ENCODE measurements around the gene DENND4C. TPM values are rescaled to one million over a fixed set of nuclear protein-coding genes. Genes with fewer than 3 reads are reported as not detected.

DENND4C gene
- total and polyA plus RNA-seq, 10 donors: 3.7 to 106 (median 48.7) TPM

GRCh38 chr9:19284729-19285128 is 54.2 kb downstream of the DENND4C start:
- H3K36me3 ChIP-seq: peaks cover 0 to 31% (median 2%) of the 10 kb centered on the region in 6 donors
- H3K4me1 ChIP-seq: peaks cover 0 to 34% (median 2%) of the 10 kb centered on the region in 6 donors
- H3K9me3 ChIP-seq: no peaks in the 10 kb centered on the region
- DNase-seq: no peak
- WGBS, 5 donors: 91 to 96% (median 94%) methylated on average over 3 of the region's 3 CpGs
- TF ChIP-seq POLR2AphosphoS5 (IDR thresholded peaks at IDR 0.05) (no peak), POLR2A (IDR thresholded peaks at IDR 0.05) (no peak)
- TF ChIP-seq, protein P1, sequence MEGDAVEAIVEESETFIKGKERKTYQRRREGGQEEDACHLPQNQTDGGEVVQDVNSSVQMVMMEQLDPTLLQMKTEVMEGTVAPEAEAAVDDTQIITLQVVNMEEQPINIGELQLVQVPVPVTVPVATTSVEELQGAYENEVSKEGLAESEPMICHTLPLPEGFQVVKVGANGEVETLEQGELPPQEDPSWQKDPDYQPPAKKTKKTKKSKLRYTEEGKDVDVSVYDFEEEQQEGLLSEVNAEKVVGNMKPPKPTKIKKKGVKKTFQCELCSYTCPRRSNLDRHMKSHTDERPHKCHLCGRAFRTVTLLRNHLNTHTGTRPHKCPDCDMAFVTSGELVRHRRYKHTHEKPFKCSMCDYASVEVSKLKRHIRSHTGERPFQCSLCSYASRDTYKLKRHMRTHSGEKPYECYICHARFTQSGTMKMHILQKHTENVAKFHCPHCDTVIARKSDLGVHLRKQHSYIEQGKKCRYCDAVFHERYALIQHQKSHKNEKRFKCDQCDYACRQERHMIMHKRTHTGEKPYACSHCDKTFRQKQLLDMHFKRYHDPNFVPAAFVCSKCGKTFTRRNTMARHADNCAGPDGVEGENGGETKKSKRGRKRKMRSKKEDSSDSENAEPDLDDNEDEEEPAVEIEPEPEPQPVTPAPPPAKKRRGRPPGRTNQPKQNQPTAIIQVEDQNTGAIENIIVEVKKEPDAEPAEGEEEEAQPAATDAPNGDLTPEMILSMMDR (IDR thresholded peaks at IDR 0.05 in 8 of 11, conservative IDR thresholded peaks at IDR 0.05 in 3 of 11): no peak
- no peak overlapping the region for H3K4me3 ChIP-seq
- no peaks in the 10 kb centered on the region for H3K27me3 ChIP-seq (replicated peaks in 1 of 7)
- intact Hi-C loops (cut with DNase I; ENCODE audit: low total_unique reads): no loop called here
- H3K27ac ChIP-seq: no peak overlapping the region

- peaks cover 0 to 34% (median 1%) of the 10 kb centered on the region in 6 donors for H3K4me1 ChIP-seq
Observed at GRCh38 chr9:19286634-19287188, 56.2 kb downstream of the DENND4C start.

DNA sequence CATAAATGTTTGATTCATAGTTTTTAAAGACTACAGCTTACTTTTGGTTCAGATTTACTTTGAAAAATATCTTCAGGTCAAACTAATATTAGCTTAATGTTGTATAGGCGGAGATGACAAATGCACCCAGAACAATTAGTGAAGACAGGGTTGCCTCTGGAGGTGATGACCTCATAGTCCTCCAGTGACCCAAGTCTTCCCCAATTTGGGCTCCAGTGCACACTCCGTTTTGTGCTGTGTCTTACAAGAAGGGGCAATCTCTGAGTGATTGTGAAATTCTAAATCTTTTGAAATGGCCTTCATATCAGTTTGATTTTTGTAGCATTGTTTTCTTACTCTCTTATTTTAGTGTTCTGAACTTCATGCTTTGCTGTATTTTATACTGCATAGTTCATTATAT is 57.6 kb downstream of the DENND4C start:
- Histone ChIP-seq H3K4me1 (peaks cover 0 to 26% (median 0%) of the 10 kb centered on the region in 6 donors), H3K27ac (no peak overlapping the region), H3K4me3 (no peak overlapping the region), H3K27me3 (replicated peaks in 1 of 7) (no peaks in the 10 kb centered on the region), H3K36me3 (peaks cover 0 to 60% (median 21%) of the 10 kb centered on the region in 6 donors), H3K9me3 (no peaks in the 10 kb centered on the region)
- TF ChIP-seq POLR2A (IDR thresholded peaks at IDR 0.05): no peak
- TF ChIP-seq, protein P1 (IDR thresholded peaks at IDR 0.05 in 8 of 11, conservative IDR thresholded peaks at IDR 0.05 in 3 of 11): no peak
- TF ChIP-seq POLR2AphosphoS5 (IDR thresholded peaks at IDR 0.05): no peak
- intact Hi-C loops (cut with DNase I; ENCODE audit: low total_unique reads): no loop called here
- 68 to 93% (median 79%) methylated on average over 2 of the region's 2 CpGs for WGBS, 5 donors
- DNase-seq: no peak

More at GRCh38 chr9:19286634-19287188, 56.2 kb downstream of the DENND4C start:
- no peak overlapping the region for H3K27ac ChIP-seq
- TF ChIP-seq POLR2AphosphoS5 (IDR thresholded peaks at IDR 0.05) (no peak), POLR2A (IDR thresholded peaks at IDR 0.05) (no peak)
- TF ChIP-seq, protein P1 (IDR thresholded peaks at IDR 0.05 in 8 of 11, conservative IDR thresholded peaks at IDR 0.05 in 3 of 11): no peak
- H3K27me3 ChIP-seq (replicated peaks in 1 of 7): no peaks in the 10 kb centered on the region
- no peak overlapping the region for H3K4me3 ChIP-seq
- H3K9me3 ChIP-seq: no peaks in the 10 kb centered on the region
- intact Hi-C loops (cut with DNase I; ENCODE audit: low total_unique reads): no loop called here
- WGBS, 5 donors: 57 to 84% (median 72%) methylated on average over 5 of the region's 5 CpGs
- no peak for DNase-seq
- H3K36me3 ChIP-seq: peaks cover 0 to 46% (median 11%) of the 10 kb centered on the region in 6 donors

- no peak for DNase-seq
- no peaks in the 10 kb centered on the region for H3K9me3 ChIP-seq
- H3K4me1 ChIP-seq: peaks cover 0 to 17% (median 0%) of the 10 kb centered on the region in 6 donors
- peaks cover 0 to 80% (median 23%) of the 10 kb centered on the region in 6 donors for H3K36me3 ChIP-seq
- H3K27me3 ChIP-seq (replicated peaks in 1 of 7): no peaks in the 10 kb centered on the region
- TF ChIP-seq, protein P1 (IDR thresholded peaks at IDR 0.05 in 8 of 11, conservative IDR thresholded peaks at IDR 0.05 in 3 of 11): no peak
- no peak for TF ChIP-seq POLR2AphosphoS5 (IDR thresholded peaks at IDR 0.05)
- TF ChIP-seq POLR2A (IDR thresholded peaks at IDR 0.05): no peak
- H3K4me3 ChIP-seq: no peak overlapping the region
- intact Hi-C loops (cut with DNase I; ENCODE audit: low total_unique reads): no loop called here
- no peak overlapping the region for H3K27ac ChIP-seq
Observed at GRCh38 chr9:19290103-19290502, 59.6 kb downstream of the DENND4C start.
